ENCODE data around the gene FASTKD3.

Gene FASTKD3

DNA sequence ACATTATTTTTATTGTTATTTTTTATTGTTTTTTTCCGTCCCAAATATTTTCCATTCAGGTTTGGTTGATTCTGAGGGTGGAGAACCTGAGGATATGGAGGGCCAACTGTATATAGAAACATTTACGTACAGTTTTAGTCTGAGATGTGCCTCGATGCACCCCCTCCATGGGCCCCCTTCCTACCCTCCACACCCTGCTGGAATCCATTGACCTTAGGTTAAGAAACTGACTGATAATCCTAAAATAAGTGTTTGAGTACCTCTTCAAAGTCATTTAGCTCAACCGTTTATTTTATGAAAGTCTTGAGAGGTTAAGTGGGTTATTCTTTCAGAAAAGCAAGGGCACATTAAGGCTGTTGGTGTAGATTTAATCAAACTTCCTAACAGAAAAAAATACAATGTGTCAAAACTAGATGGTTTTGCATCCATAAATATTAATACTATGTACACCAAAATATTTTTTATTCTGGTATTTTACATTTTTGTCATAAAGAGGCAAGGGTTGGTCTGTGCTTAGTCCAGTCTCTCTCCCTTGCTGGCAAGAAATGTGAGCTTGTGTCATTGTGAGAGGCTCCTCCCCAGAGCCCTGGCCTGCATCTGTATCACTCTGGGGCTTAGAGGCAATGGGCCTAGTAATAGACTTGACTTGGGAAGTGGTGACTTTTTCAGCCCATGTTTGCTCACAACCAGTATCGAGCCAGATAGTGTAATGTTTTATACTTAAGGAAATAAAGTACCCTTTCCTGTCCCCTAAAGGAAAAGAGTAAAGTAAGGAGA, 15.8 kb upstream of the FASTKD3 start:
- intact Hi-C loops (cut with DNase I), result no loop called here
- peak in 33 of 42 donors; percentile 20 to 81 (median 60) for DNase-seq

DNA sequence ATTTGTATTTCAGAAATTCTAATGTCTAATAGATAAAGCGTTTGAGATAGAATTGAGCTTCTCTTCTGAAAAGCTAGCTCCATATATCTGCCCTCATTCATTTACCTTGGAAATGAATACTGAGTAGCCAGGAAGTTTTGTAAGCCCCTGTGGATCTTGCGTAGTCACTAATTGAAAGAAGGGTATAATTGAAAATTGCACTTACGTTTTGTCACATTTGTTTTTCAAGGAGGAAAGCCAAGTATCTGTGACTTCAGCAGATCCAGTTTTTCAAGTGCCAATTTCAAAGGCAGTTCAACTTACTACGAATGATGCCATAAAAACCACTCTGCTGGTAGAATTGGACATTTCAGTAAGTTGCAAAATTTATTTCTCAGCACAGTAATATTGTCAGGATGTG, 14.1 kb upstream of the FASTKD3 start:
- DNase-seq, result no peak
- intact Hi-C loops (cut with DNase I), result no loop called here

DNA sequence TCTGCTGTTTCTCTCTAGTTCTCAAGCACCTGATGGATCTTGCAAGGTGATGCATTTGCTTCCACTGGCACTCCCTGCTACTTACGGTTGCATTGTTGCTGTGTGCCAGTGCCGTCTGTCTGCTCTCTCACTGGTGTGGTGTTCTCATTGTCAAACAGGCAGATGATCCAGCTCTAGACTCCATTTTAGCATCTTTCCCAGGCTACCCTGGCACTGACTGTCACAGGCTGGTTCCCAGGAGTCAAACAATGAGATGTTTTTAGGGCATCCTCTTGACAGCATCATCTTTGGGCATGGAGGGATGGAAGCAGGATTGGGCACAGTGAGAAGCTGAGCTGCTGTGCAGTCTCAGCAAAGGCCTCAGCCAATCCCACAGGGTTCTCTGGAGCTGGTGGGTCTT, 13.0 kb upstream of the FASTKD3 start:
- intact Hi-C loops (cut with DNase I), result no loop called here

DNA sequence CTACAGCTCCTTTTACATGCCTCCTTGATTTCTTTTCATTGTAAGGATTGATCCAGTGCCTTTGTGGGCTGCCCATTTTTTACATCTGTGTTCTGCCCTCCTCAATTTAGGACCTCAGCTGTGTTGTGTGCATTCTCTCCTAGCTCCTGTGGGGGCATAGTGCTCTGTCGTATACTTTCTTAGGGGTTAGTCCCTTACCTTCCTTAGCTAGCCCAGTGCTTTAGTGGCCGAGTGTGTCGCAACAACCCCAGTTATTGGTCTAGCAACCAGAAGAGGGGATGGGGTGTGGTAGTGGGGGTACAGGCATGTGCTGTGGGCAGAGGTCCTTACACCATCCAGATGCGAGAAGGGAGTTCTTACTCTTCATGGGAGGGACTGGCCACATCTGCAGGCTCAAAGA, 12.3 kb upstream of the FASTKD3 start:
- intact Hi-C loops (cut with DNase I), result no loop called here

More for the DNA sequence above, 13.0 kb upstream of the FASTKD3 start:
- DNase-seq, result peak in 37 of 42 donors; percentile 7 to 85 (median 62)

DNA sequence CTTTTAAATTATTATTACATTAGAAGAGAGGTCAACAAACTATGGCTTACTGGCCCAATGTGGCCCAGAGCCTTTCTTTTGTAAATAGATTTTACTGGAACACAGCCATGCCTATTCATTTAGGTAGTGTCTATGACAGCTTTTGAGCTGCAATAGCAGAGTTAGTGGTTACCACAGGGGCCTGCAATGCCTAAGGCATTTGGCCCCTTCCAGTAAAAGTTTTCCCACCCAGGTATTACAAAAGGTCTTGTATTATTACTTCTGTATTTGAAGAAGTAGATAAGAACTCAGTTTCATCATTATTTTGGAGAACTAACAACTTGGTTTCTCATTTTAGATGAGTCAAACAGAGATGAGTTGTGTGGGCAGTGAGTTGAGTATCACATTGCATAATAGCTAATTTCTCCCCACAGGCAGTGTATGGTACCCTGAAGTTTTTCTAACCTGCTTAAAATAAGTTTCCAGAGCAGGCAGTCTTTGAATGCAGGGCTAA, 9.6 kb upstream of the FASTKD3 start:
- intact Hi-C loops (cut with DNase I), result no loop called here
- peak in 5 of 42 donors; percentile 25 to 50 (median 34) for DNase-seq

More for the DNA sequence above, 12.3 kb upstream of the FASTKD3 start:
- no peak for DNase-seq

DNA sequence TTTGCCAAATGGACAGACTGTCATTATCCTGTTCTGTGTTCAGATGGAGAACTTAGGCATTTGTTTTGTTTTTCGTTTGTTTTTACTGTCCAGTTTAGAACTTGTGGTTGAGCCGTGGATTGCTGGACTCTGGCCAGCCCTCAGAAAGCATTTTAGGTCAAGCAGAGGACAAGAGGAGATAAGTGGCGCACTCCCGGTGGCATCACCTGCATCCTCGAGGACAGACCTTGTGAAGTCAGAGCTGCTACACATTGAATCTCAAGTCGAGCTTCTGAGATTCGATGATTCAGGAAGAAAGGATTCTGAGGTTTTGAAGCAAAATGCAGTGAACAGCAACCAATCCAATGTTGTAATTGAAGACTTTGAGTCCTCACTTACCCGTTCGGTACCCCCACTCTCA, 9.0 kb upstream of the FASTKD3 start:
- intact Hi-C loops (cut with DNase I), result no loop called here
- no peak for DNase-seq

DNA sequence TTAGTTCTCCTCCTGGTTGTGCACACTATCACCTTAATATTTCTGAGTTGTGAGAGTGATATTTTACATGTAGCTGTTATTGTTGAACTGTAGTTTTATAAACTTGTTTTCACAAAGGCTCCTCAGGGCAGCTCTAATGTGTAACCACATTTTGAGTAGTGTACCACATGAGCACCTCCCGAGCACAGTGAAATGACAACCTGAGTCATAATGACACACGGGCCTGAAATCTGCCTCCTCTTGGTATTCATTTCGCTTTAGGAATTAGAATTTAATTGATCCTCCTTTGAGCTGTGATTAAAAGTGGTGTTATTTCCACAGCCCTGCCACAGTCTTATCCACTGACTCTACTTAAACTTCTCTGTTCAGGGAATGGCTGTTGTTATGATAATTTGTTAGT, 8.0 kb upstream of the FASTKD3 start:
- intact Hi-C loops (cut with DNase I), result no loop called here
- peak in 22 of 42 donors; percentile 8 to 68 (median 51) for DNase-seq

DNA sequence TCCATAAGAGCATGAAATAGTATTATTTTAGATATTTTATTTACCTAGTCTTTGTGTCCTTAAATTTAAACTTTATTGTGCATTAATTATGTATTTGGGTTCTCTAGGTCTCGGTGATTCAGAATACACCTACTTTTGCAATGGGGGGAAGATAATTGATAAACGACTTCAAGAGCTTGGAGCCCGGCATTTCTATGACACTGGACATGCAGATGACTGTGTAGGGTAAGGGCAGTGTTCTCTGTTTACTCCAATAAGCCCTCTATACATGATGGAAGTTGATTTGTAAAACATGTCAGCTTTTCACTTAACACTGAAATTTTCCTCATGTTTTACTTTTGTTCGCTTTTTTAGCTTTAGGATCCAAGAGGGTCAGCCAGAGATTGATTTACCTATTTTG, 6.3 kb upstream of the FASTKD3 start:
- intact Hi-C loops (cut with DNase I), result no loop called here

DNA sequence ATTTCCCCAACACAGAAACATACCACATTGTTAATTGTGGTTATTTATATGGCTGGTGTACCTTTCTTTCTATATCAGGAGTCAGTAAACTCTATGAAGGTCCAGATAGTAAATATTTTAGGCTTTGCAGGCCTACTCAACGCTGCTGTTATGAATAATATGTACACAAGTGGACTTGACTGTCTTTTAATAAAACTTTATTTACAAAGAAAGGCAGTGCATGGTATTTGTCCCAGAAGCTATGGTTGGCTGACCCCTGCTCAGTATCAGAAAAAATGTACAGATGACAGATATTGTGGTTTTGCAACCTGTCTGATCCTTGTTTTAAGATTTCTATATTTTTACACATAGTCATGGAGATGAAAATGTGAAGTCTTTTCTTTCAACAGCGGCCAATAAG, 5.8 kb upstream of the FASTKD3 start:
- intact Hi-C loops (cut with DNase I), result no loop called here

More for the DNA sequence above, 6.3 kb upstream of the FASTKD3 start:
- DNase-seq, result no peak

DNA sequence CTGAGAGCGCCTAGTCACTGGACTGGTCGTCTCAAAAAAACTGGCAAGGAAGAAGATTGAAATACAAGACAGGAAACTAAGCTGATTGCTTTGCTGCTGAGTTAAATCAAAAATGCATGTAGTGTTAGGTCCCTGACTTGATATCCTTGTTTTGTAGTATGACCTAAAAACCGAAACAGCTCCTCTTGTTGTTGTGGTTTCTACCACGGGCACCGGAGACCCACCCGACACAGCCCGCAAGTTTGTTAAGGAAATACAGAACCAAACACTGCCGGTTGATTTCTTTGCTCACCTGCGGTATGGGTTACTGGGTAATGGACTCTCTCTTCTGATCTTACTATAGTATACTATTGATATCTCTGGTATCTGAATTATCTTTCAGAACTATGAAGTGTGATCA, 4.4 kb upstream of the FASTKD3 start:
- intact Hi-C loops (cut with DNase I), result no loop called here
- no peak for DNase-seq

More for the DNA sequence above, 5.8 kb upstream of the FASTKD3 start:
- DNase-seq, result no peak

DNA sequence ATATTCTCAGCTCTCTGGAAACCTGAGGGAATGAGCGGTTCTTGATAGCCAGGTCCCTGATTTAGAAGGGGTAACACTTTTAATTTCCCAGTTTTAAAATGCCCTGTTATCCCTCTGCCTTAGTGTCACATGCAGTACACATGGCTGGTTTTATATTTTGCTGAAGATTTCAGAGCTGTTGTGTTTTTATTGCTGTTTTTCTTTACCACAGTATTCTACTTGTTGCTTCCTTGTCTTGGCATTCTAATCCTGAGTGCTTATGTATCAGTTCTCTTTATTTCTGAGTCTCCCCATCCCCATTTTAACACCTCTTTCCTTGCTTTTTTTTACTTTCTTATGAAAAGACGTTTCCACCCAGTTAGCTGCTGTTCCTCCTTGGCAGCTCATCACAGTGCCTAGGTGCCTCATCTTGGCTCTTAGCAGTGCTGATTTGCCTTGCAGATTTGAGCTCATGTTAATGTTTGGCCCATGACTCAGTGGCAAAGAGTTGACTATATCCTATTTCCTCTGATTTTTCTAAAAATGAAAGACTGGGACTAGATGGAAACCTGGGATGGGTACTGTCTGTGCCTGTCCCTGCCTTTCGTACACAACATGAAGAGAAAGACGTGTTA, 3.8 kb upstream of the FASTKD3 start:
- peak in 6 of 42 donors; percentile 35 to 59 (median 48) for DNase-seq
- intact Hi-C loops (cut with DNase I), result no loop called here

DNA sequence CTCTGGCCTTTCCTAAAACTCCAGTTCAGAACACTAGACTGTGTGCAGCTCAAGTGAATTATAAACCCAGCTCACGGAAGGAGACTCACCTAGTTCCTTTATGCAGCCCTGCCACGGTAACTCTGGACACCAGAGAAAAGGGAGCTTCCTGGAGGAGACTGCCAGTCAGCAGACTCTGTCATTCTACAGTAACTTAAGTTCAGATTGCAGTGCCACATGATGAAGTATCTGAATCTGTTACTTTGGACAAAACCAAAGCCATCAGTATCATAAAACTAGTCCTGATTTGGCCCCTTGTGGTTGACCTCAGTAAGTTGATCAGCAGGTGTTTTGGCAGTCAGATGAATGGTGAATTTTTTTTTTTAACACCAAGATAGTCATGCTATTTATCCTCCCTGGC, 2.8 kb upstream of the FASTKD3 start:
- DNase-seq, result no peak
- intact Hi-C loops (cut with DNase I), result no loop called here

DNA sequence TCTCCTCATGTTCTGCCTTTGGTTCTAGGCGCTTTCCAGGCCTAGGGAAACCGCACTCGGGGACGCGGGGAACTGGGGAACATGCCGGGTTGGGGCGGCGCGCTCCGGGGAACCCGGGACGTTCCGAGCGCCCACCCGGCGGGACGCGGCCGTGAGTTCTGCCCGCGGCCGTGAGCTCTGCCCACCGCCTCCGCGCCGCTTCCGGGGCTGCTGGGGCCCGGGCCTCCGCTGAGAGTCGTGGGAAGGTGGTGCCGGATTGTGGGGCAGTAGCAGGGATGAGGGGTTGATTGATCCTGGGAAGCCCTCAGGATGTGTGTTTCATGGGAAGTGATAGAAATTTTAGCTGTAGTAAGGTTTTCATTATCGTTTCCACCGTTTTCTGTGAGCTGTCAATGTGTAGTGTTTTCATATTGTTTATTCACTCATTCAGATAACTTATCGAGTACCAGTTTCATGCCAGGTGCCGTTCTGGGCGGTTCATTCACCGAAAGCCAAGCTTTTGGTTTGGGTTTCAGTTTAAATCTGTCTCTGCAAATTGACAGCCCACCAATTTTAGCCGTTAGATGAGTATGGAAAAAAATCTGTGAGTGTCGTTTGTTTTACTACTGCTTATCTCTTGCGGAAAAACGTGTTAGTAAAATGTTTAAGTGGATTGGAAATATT, 774 bp upstream of the FASTKD3 start:
- DNase-seq, result peak in 6 of 42 donors; percentile 26 to 57 (median 36)
- intact Hi-C loops (cut with DNase I), result no loop called here

DNA sequence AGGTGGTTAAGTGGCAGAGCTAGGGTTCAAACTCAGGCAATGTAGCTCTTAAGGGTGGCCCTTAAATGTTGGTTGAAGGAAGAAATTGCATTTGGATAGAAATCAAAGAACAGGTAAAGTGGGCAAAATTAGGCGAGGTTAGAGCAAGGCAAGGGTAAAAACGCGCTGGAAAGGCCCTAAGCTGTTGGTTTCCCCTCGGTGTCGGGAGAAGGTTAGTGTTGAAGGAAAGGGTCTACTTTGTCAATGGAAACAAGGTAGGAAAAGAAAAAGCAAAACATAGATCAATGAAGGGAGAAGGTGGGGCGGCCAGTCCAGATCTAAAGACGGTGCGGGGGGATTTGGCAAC, 431 bp downstream of the FASTKD3 start:
- intact Hi-C loops (cut with DNase I), result no loop called here
- no peak for DNase-seq

DNA sequence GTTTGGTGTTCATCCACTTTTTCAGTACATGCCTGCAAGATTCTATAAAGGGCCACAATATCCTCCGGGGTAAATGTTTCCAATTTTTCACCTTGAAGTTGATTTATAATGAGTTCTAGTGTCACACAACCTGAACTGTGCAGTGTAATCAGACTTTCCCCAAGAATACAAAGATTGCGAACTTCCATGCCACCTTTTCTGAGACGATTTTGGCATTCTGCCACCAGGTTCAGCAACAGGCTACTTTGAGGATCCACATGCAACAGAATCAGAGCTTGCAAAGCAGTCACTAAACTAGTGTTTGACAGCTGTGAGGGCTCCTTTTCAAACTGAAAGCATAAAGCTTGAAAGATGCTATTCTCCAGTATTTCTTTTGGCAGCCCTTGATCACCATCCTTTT, 1.6 kb downstream of the FASTKD3 start:
- intact Hi-C loops (cut with DNase I), result no loop called here
- DNase-seq, result no peak

DNA sequence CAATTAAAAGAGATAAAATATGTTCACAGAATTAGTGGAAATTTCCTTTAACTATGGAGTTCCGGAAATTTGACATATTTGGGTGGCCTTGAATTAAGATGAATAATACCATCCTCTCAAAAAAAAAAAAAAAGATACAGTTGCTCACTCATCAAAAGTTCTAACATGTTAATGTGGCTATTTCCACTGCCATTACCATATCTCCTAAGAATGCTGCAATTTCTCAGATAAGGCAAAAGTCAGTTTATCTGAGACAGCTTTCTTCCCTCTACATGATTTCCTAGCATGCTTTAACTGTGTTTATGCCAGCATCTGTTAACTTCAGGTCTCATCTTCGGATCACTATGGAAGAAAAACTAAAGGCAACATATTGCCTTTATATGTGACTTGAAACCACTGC, 2.6 kb downstream of the FASTKD3 start:
- intact Hi-C loops (cut with DNase I), result no loop called here
- DNase-seq, result no peak

DNA sequence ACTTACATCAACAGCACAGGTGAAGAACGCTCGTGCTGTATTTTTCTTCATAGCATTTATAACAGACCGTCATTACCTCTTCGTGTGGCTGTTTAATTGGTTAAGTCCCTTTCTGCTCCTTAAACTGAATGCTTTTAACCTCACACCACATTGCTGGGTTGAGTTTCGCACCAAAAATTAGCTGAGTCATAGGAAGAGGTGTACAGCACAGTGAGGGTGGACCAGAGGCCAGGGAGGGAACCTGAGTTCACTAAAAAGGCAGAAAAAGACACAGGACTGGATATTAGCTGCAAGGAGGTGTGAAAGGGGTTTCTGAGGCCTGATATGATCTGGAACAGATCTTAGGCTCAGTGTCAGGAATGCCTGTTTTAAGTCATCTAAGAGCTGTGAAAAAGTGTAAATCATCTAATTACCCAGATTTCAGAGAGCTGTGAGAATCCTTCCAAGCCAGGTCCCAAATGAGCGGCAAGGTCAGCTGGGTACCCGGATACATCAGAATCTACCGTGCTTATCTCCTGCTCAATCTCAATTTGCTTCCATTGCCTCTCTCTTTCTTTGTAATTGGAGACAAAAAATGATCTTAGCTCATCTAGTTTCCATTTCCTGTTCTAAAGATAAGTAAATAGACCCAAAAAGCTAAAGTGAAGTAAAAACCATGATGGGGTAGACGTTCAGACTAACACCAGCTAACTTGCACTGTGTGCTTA, 10.8 kb downstream of the FASTKD3 start:
- intact Hi-C loops (cut with DNase I), result no loop called here
- no peak for DNase-seq

DNA sequence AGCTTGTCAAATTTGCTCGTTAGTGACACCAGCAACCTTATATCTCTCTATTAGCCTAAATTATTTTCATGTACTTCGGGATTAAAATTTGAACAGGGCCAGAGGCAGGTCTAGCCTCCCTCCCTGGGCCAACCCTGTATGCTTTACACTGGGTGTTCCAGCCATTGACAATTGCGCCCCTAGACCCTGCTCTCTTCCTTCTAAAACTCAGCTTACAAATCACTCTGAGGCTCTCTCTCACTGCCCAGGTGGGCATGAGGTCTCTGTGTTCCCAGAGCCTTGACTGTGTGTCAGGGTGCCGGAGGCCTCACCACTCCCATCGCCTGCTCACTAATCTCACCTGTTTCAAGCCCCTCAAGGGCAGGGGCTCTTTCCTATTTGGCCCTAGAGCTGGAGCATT, 11.5 kb downstream of the FASTKD3 start:
- no peak for DNase-seq
- intact Hi-C loops (cut with DNase I), result no loop called here

DNA sequence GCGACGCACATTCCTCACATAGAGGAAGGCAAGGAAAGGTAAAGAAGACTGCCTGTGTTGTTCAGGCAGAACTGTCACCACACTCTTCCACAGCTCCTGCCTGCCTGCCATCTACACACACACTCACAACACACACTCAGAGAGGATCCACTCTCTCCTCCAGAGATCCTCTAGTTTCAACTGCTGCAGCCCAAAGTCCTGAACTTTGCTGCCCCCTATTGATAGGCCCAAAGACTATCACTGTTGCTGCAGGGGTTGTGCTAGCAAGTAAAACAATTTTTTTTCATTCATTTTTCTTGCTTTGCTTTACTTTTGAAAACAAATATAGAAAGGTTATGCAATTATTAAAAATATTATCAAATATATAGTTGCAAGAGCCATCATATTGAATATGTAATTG, 12.0 kb downstream of the FASTKD3 start:
- intact Hi-C loops (cut with DNase I), result no loop called here
- peak in 39 of 42 donors; percentile 18 to 84 (median 69) for DNase-seq

DNA sequence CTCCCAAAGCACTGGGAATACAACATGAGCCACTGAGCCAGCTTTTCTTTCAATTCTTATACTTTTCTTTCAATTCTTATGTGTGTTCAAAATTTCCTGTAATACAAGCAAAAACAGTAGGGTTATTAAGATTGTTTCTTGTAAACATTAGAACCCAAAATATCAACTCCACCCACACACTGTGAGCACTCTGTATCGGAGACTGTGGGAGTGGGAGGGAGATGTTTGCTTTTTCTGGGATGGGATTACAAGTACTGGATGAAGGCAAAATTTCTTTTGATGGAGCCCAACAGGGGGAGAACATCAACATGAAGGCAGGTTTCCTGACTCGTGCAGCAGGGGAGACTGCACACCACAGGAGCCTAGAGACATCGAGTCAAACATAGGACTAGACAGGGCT, 13.2 kb downstream of the FASTKD3 start:
- no peak for DNase-seq
- intact Hi-C loops (cut with DNase I), result no loop called here
